ENCODE data around the gene MYBBP1A.

- TF ChIP-seq, protein P1, sequence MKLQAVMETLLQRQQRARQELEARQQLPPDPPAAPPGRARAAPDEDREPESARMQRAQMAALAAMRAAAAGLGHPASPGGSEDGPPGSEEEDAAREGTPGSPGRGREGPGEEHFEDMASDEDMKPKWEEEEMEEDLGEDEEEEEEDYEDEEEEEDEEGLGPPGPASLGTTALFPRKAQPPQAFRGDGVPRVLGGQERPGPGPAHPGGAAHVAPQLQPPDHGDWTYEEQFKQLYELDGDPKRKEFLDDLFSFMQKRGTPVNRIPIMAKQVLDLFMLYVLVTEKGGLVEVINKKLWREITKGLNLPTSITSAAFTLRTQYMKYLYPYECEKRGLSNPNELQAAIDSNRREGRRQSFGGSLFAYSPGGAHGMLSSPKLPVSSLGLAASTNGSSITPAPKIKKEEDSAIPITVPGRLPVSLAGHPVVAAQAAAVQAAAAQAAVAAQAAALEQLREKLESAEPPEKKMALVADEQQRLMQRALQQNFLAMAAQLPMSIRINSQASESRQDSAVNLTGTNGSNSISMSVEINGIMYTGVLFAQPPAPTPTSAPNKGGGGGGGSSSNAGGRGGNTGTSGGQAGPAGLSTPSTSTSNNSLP (IDR thresholded peaks at IDR 0.05; ENCODE audit: borderline replicate concordance, low read depth, low read length) = no peak
- TF ChIP-seq POLR2A (conservative IDR thresholded peaks at IDR 0.05) (no peak), CTCF (IDR thresholded peaks at IDR 0.05 in 2 of 3, conservative IDR thresholded peaks at IDR 0.05 in 1 of 3; ENCODE audit: insufficient read depth in 2 of 3, low read depth in 1 of 3, low read length in 3 of 3) (no peak), NFYB (IDR thresholded peaks at IDR 0.05; ENCODE audit: extremely low read depth, insufficient read length) (no peak)
Observed at GRCh38 chr17:4582101-4582501, 26.9 kb upstream of the MYBBP1A start.

Data from K562 (cell line).